PC-9 (cell line): ENCODE data around the gene ZC3HAV1.

Source experiments
- CTCF ChIP-seq: fragments of 200-600 bp; sonication (generic); conservative IDR thresholded peaks from 2 replicates; pipeline ENCODE4 v1.6.1; 2017; ENCODE audit warnings: mixed run types, antibody characterized with exemption, mild to moderate bottlenecking, moderate library complexity
- EZH2 ChIP-seq: fragments of 200-600 bp; sonication (generic); IDR thresholded peaks from 2 replicates; pipeline ENCODE4 v1.8.0; 2017; ENCODE audit warnings: antibody characterized with exemption, low read depth

GRCh38 chr7:139026551-139026950 lies 83.0 kb downstream of the ZC3HAV1 start:
- TF ChIP-seq CTCF (no peak), EZH2 (no peak)
